Liver (tissue), 9 donors: ENCODE measurements around the gene HES5. TPM values are rescaled to one million over a fixed set of nuclear protein-coding genes. Genes with fewer than 3 reads are reported as not detected.

Experiments
- DNase-seq: peaks from one replicate; pipeline ENCODE4 v3.0.0-alpha.2; 2017; ENCODE audit warnings: low spot score
- H3K27ac ChIP-seq, 2 donors: one replicate each; pipeline ENCODE4 v1.7.0; 2013; ENCODE audit warnings: inconsistent platforms in 2 of 2, low read length in 2 of 2, control low read depth in 1 of 2, low read depth in 1 of 2, mild to moderate bottlenecking in 1 of 2
- H3K27me3 ChIP-seq, 4 donors: one replicate each; pipeline versions ENCODE4 v1.6.1 to v1.7.0; 2013; ENCODE audit warnings: low read length in 3 of 4, inconsistent platforms in 1 of 4, mild to moderate bottlenecking in 1 of 4, moderate library complexity in 1 of 4; ENCODE audit not compliant: control insufficient read depth in 4 of 4, insufficient read depth in 4 of 4
- H3K36me3 ChIP-seq, 4 donors: one replicate each; pipeline versions ENCODE4 v1.6.1 to v1.7.0; 2013; ENCODE audit warnings: low read length in 3 of 4, mild to moderate bottlenecking in 3 of 4, low read depth in 1 of 4, moderate library complexity in 1 of 4; ENCODE audit not compliant: control insufficient read depth in 4 of 4, insufficient read depth in 3 of 4
- H3K4me1 ChIP-seq, 4 donors: one replicate each; pipeline versions ENCODE4 v1.6.1 to v1.7.0; 2013; ENCODE audit warnings: low read length in 3 of 4, mild to moderate bottlenecking in 3 of 4, moderate library complexity in 1 of 4; ENCODE audit not compliant: control insufficient read depth in 4 of 4, insufficient read depth in 4 of 4
- H3K4me3 ChIP-seq, 3 donors: one replicate each; pipeline versions ENCODE4 v1.6.1 to v1.7.0; 2013; ENCODE audit warnings: low read length in 3 of 3, control low read depth in 1 of 3, low read depth in 1 of 3, mild to moderate bottlenecking in 1 of 3
- H3K9ac ChIP-seq, 2 donors: one replicate each; pipeline ENCODE4 v1.7.0; 2013; ENCODE audit warnings: low read length in 2 of 2, mild to moderate bottlenecking in 2 of 2, moderate library complexity in 2 of 2, control low read depth in 1 of 2, low read depth in 1 of 2
- H3K9me3 ChIP-seq, 4 donors: one replicate each; pipeline versions ENCODE4 v1.6.1 to v1.7.0; 2013; ENCODE audit warnings: low read length in 3 of 4; ENCODE audit not compliant: control insufficient read depth in 4 of 4
- EGR1 ChIP-seq, 2 donors: IDR thresholded peaks; 2 replicates each; pipeline ENCODE4 v1.6.1; 2016 to 2018; ENCODE audit warnings: antibody characterized with exemption in 2 of 2, low read depth in 2 of 2
- FOXA1 ChIP-seq: IDR thresholded peaks from 2 replicates; pipeline ENCODE4 v1.6.1; 2016; ENCODE audit warnings: antibody characterized with exemption
- GABPA ChIP-seq, 2 donors: IDR thresholded peaks in 1 of 2; conservative IDR thresholded peaks in 1 of 2; 2 replicates each; pipeline ENCODE4 v1.6.1; 2016; ENCODE audit warnings: antibody characterized with exemption in 2 of 2, mild to moderate bottlenecking in 1 of 2, moderate library complexity in 1 of 2
- HNF4A ChIP-seq, 2 donors: conservative IDR thresholded peaks; 2 replicates each; pipeline ENCODE4 v1.6.1; 2016; ENCODE audit warnings: antibody characterized with exemption in 2 of 2, mild to moderate bottlenecking in 2 of 2
- HNF4G ChIP-seq: IDR thresholded peaks from 2 replicates; pipeline ENCODE4 v1.6.1; 2016; ENCODE audit warnings: antibody characterized with exemption
- RXRA ChIP-seq, 2 donors: IDR thresholded peaks; 2 replicates each; pipeline ENCODE4 v1.6.1; 2017 to 2018; ENCODE audit warnings: antibody characterized with exemption in 2 of 2, mild to moderate bottlenecking in 1 of 2
- SP1 ChIP-seq: IDR thresholded peaks from 2 replicates; pipeline ENCODE4 v1.6.1; 2018; ENCODE audit warnings: antibody characterized with exemption, mild to moderate bottlenecking
- TAF1 ChIP-seq: conservative IDR thresholded peaks from 2 replicates; pipeline ENCODE4 v1.6.1; 2016; ENCODE audit warnings: antibody characterized with exemption, mild to moderate bottlenecking
- YY1 ChIP-seq: IDR thresholded peaks from 2 replicates; pipeline ENCODE4 v1.6.1; 2016; ENCODE audit warnings: antibody characterized with exemption, mild to moderate bottlenecking
- WGBS: extraction: QIAGEN DNeasy Blood & Tissue Kit; methylation state at CpG from one replicate; pipeline ENCODE4 v1.1.7; 2013; 5-methylcytosine and 5-hydroxymethylcytosine counted together
- polyA plus RNA-seq, 2 donors: library from polyadenylated mRNA; stranded (reverse) in 1 of 2; unstranded in 1 of 2; fragments of 200-250 nt in 1 of 2; fragments of >200 nt in 1 of 2; fragmentation: Nextera tagmentation in 1 of 2; extraction: Ambion mirVana in 1 of 2; gene quantifications; one replicate each; pipeline versions ENCODE4 v1.2.1 to v1.2.3, GENCODE V29; 2013 to 2015
- total RNA-seq, 2 donors: library from RNA; depleted of rRNA; stranded (reverse); fragments of >200 nt; gene quantifications; one replicate each; pipeline ENCODE4 v1.2.3, GENCODE V29; 2014
- TF ChIP-seq, protein P1 (sequence below): IDR thresholded peaks from 2 replicates; pipeline ENCODE4 v1.6.1; 2016; ENCODE audit warnings: antibody characterized with exemption, mild to moderate bottlenecking
- TF ChIP-seq, protein P2 (sequence below): IDR thresholded peaks from 2 replicates; pipeline ENCODE4 v1.6.1; 2016; ENCODE audit warnings: antibody characterized with exemption
- TF ChIP-seq, protein P3 (sequence below): fragments of 150-350 bp; IDR thresholded peaks from 2 replicates; pipeline ENCODE4 v1.5.1; 2017; ENCODE audit warnings: improper control_type of control experiment, low read depth, low read length; ENCODE audit not compliant: missing input control
- TF ChIP-seq, protein P4 (sequence below): IDR thresholded peaks from 2 replicates; pipeline ENCODE4 v1.6.1; 2016; ENCODE audit warnings: antibody characterized with exemption
- donor health status: healthy.
- donor health status: healthy.
- donor health status: healthy.
- donor health status: healthy.
- donor health status: healthy.

Gene HES5
- total and polyA plus RNA-seq, 4 donors: 0.08 to 0.93 TPM; not detected in 2

DNA sequence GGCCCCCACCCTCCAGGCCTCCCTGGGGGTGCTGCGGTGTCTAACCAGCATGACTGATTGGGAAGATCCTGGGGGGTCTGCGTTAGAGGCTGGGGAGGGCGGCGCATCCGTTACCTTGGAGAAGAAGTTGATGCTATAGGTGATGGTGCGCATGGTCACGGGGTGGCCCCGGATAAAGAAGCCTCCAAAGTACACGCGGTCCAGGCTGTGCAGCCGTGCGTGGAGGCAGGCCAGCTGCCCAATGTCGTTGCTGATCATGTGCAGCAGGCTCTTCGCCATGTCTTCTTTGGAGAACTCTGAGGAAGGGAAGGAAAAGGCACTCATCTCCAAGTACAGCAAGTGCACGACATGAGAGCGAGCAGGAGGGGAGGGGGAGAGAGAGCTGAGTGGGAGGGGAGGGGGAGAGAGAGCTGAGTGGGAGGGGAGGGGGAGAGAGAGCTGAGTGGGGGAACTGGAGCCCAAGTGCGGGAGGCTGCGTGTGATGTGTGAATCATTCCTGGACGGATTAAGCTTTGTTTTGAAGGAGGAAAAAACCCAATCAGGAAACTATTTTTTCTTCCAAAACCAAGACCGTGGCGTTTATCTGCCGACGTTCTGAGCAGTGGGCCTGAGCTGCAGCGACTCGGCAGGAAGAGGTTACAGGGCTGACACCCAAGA, 10.9 kb downstream of the HES5 start:
- no peak for TF ChIP-seq GABPA (IDR thresholded peaks at IDR 0.05 in 1 of 2, conservative IDR thresholded peaks at IDR 0.05 in 1 of 2)
- H3K9ac ChIP-seq: no peak overlapping the region
- H3K27me3 ChIP-seq: no peaks in the 10 kb centered on the region
- peaks cover 11 to 24% (median 22%) of the 10 kb centered on the region in 4 donors for H3K4me1 ChIP-seq
- H3K4me3 ChIP-seq: no peak overlapping the region
- no peaks in the 10 kb centered on the region for H3K9me3 ChIP-seq
- DNase-seq: no peak
- H3K27ac ChIP-seq: no peak overlapping the region
- peaks cover 22 to 64% (median 35%) of the 10 kb centered on the region in 4 donors for H3K36me3 ChIP-seq
- WGBS: 96% methylated on average over 25 of the region's 25 CpGs

DNA sequence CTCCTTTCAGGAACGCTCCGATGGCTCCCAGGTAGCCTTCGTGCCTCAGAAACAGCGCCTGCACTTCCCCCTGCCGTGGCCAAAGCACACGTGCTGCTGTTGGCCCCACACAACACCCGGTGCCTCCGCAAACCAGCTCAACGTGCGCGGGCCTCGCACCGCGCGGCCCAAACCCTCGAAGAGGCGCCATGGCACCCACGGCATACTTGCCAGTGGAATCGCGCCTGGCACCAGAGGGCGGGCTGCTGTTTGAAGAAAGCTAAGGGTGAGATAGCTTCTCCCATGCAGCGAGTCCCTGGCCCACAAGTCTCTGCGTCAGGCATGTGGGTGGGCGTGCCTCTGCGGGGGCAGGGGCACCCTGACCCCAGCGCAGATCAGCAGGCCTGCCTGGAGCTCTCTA, 11.5 kb downstream of the HES5 start:
- no peaks in the 10 kb centered on the region for H3K27me3 ChIP-seq

More for the DNA sequence above, 11.5 kb downstream of the HES5 start:
- WGBS: 97% methylated on average over 26 of the region's 26 CpGs
- Histone ChIP-seq H3K36me3 (peaks cover 27 to 70% (median 39%) of the 10 kb centered on the region in 4 donors), H3K4me3 (no peak overlapping the region), H3K9ac (no peak overlapping the region), H3K27ac (no peak overlapping the region), H3K9me3 (no peaks in the 10 kb centered on the region), H3K4me1 (peaks cover 6 to 18% (median 16%) of the 10 kb centered on the region in 4 donors)
- TF ChIP-seq, protein P1, sequence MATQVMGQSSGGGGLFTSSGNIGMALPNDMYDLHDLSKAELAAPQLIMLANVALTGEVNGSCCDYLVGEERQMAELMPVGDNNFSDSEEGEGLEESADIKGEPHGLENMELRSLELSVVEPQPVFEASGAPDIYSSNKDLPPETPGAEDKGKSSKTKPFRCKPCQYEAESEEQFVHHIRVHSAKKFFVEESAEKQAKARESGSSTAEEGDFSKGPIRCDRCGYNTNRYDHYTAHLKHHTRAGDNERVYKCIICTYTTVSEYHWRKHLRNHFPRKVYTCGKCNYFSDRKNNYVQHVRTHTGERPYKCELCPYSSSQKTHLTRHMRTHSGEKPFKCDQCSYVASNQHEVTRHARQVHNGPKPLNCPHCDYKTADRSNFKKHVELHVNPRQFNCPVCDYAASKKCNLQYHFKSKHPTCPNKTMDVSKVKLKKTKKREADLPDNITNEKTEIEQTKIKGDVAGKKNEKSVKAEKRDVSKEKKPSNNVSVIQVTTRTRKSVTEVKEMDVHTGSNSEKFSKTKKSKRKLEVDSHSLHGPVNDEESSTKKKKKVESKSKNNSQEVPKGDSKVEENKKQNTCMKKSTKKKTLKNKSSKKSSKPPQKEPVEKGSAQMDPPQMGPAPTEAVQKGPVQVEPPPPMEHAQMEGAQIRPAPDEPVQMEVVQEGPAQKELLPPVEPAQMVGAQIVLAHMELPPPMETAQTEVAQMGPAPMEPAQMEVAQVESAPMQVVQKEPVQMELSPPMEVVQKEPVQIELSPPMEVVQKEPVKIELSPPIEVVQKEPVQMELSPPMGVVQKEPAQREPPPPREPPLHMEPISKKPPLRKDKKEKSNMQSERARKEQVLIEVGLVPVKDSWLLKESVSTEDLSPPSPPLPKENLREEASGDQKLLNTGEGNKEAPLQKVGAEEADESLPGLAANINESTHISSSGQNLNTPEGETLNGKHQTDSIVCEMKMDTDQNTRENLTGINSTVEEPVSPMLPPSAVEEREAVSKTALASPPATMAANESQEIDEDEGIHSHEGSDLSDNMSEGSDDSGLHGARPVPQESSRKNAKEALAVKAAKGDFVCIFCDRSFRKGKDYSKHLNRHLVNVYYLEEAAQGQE: no peak
- TF ChIP-seq, protein P2, sequence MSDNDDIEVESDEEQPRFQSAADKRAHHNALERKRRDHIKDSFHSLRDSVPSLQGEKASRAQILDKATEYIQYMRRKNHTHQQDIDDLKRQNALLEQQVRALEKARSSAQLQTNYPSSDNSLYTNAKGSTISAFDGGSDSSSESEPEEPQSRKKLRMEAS: no peak
- no peak for TF ChIP-seq YY1
- TF ChIP-seq, protein P3, sequence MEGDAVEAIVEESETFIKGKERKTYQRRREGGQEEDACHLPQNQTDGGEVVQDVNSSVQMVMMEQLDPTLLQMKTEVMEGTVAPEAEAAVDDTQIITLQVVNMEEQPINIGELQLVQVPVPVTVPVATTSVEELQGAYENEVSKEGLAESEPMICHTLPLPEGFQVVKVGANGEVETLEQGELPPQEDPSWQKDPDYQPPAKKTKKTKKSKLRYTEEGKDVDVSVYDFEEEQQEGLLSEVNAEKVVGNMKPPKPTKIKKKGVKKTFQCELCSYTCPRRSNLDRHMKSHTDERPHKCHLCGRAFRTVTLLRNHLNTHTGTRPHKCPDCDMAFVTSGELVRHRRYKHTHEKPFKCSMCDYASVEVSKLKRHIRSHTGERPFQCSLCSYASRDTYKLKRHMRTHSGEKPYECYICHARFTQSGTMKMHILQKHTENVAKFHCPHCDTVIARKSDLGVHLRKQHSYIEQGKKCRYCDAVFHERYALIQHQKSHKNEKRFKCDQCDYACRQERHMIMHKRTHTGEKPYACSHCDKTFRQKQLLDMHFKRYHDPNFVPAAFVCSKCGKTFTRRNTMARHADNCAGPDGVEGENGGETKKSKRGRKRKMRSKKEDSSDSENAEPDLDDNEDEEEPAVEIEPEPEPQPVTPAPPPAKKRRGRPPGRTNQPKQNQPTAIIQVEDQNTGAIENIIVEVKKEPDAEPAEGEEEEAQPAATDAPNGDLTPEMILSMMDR: no peak
- no peak for TF ChIP-seq EGR1 (IDR thresholded peaks at IDR 0.05; ENCODE audit: low read depth in 2 of 2)
- TF ChIP-seq, protein P4, sequence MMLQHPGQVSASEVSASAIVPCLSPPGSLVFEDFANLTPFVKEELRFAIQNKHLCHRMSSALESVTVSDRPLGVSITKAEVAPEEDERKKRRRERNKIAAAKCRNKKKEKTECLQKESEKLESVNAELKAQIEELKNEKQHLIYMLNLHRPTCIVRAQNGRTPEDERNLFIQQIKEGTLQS: no peak
- no peak for TF ChIP-seq FOXA1
- no peak for TF ChIP-seq HNF4G
- no peak for TF ChIP-seq RXRA (IDR thresholded peaks at IDR 0.05)
- no peak for TF ChIP-seq HNF4A (conservative IDR thresholded peaks at IDR 0.05)
- no peak for TF ChIP-seq SP1
- TF ChIP-seq GABPA (IDR thresholded peaks at IDR 0.05 in 1 of 2, conservative IDR thresholded peaks at IDR 0.05 in 1 of 2): no peak
- TF ChIP-seq TAF1: no peak
- no peak for DNase-seq
